Measurements from ENCODE around the gene HIPK2. TPM values are rescaled to one million over a fixed set of nuclear protein-coding genes. Genes with fewer than 3 reads are reported as not detected.

HIPK2 gene
- polyA plus RNA-seq, 3 donors: 1.6 to 12.1 (median 3.0) TPM

- H3K9me3 ChIP-seq (replicated peaks in 1 of 2; ENCODE audit: control insufficient read depth in 1 of 2, insufficient read depth in 1 of 2, low read length in 2 of 2): no peaks in the 10 kb centered on the region
- no peak overlapping the region for H2AFZ ChIP-seq (ENCODE audit: insufficient read depth, low read depth, low read length, poor library complexity, severe bottlenecking)
- H3K27ac ChIP-seq (ENCODE audit: low read depth in 1 of 2, low read length in 2 of 2): no peak overlapping the region
- WGBS (ENCODE audit: insufficient coverage): no CpG with 5 or more reads among the region's 6 CpGs
- no peaks in the 10 kb centered on the region for H3K27me3 ChIP-seq (ENCODE audit: control insufficient read depth in 2 of 2, insufficient read depth in 2 of 2, low read length in 2 of 2)
- H3K4me2 ChIP-seq (replicated peaks; ENCODE audit: extremely low read depth, low read length, poor library complexity, severe bottlenecking): no peak overlapping the region
- no peaks in the 10 kb centered on the region for H3K79me2 ChIP-seq (ENCODE audit: insufficient read depth, low read length)
- H3K36me3 ChIP-seq (replicated peaks in 1 of 2; ENCODE audit: control insufficient read depth in 1 of 2, insufficient read depth in 2 of 2, low read length in 2 of 2): peaks cover 82 to 100% of the 10 kb centered on the region in 2 donors
- no peak for DNase-seq
- no peaks in the 10 kb centered on the region for H3K4me1 ChIP-seq (ENCODE audit: control insufficient read depth in 1 of 2, insufficient read depth in 2 of 2, low read length in 2 of 2)
- H3K9me3 Mint-ChIP-seq: no peaks in the 10 kb centered on the region
- no peak overlapping the region for H3K4me3 ChIP-seq (replicated peaks in 1 of 3; ENCODE audit: low read depth in 2 of 3, low read length in 3 of 3)
- H3K27me3 Mint-ChIP-seq (ENCODE audit: low read depth in 3 of 3): no peaks in the 10 kb centered on the region
- intact Hi-C loops (cut with micrococcal nuclease): loop anchor here (5.0 to 10.0 kb wide), 2 partner anchors 401 to 744 kb away; no protein-coding TSS in a partner anchor
- no peak overlapping the region for H3K27ac Mint-ChIP-seq
- no peak overlapping the region for H3K4me3 Mint-ChIP-seq
- no peaks in the 10 kb centered on the region for H4K20me1 ChIP-seq (ENCODE audit: insufficient read depth, low read length)
- H3K36me3 Mint-ChIP-seq: peaks cover 42 to 57% of the 10 kb centered on the region in 2 donors
- H3K9ac ChIP-seq (ENCODE audit: insufficient read depth, low read length, poor library complexity, severe bottlenecking): no peak overlapping the region
- no peak for TF ChIP-seq CTCF (IDR thresholded peaks at IDR 0.05)
- H3K4me1 Mint-ChIP-seq: no peaks in the 10 kb centered on the region
Observed at GRCh38 chr7:139601176-139601575, 176.6 kb downstream of the HIPK2 start.

GRCh38 chr7:139600306-139600705 is 177.5 kb downstream of the HIPK2 start:
- Histone ChIP-seq H3K9me3 (replicated peaks in 1 of 2; ENCODE audit: control insufficient read depth in 1 of 2, insufficient read depth in 1 of 2, low read length in 2 of 2) (no peaks in the 10 kb centered on the region), H4K20me1 (ENCODE audit: insufficient read depth, low read length) (no peaks in the 10 kb centered on the region), H3K4me1 (ENCODE audit: control insufficient read depth in 1 of 2, insufficient read depth in 2 of 2, low read length in 2 of 2) (no peaks in the 10 kb centered on the region), H3K4me2 (replicated peaks; ENCODE audit: extremely low read depth, low read length, poor library complexity, severe bottlenecking) (no peak overlapping the region), H3K27ac (ENCODE audit: low read depth in 1 of 2, low read length in 2 of 2) (no peak overlapping the region), H3K79me2 (ENCODE audit: insufficient read depth, low read length) (no peaks in the 10 kb centered on the region), H3K36me3 (replicated peaks in 1 of 2; ENCODE audit: control insufficient read depth in 1 of 2, insufficient read depth in 2 of 2, low read length in 2 of 2) (peaks cover 83 to 100% of the 10 kb centered on the region in 2 donors), H2AFZ (ENCODE audit: insufficient read depth, low read depth, low read length, poor library complexity, severe bottlenecking) (no peak overlapping the region), H3K9ac (ENCODE audit: insufficient read depth, low read length, poor library complexity, severe bottlenecking) (no peak overlapping the region), H3K27me3 (ENCODE audit: control insufficient read depth in 2 of 2, insufficient read depth in 2 of 2, low read length in 2 of 2) (no peaks in the 10 kb centered on the region), H3K4me3 (replicated peaks in 1 of 3; ENCODE audit: low read depth in 2 of 3, low read length in 3 of 3) (no peak overlapping the region)
- Mint-ChIP-seq H3K36me3 (peaks cover 45 to 60% of the 10 kb centered on the region in 2 donors), H3K4me3 (no peak overlapping the region), H3K4me1 (no peaks in the 10 kb centered on the region), H3K27me3 (ENCODE audit: low read depth in 3 of 3) (no peaks in the 10 kb centered on the region), H3K27ac (peak overlapping the region in 1 of 7 donors; percentile 40), H3K9me3 (no peaks in the 10 kb centered on the region)
- intact Hi-C loops (cut with micrococcal nuclease): loop anchor here (5.0 to 10.0 kb wide), 2 partner anchors 402 to 744 kb away; no protein-coding TSS in a partner anchor
- DNase-seq: no peak
- 90% methylated on average over 2 of the region's 8 CpGs for WGBS (ENCODE audit: insufficient coverage)
- no peak for TF ChIP-seq CTCF (IDR thresholded peaks at IDR 0.05)

Measured in CD14-positive monocyte (primary cell).